HG02885 (cell line): Measurements from ENCODE around the gene SCAI.
"Not testable (repeated sequence)": the region's sequence is repeated elsewhere in the genome, so short reads cannot be mapped to it uniquely, and the experiment has no call there.

Experiments
- ATAC-seq: cut with Tn5 transposase; IDR thresholded peaks from one replicate; pipeline ENCODE4 v1.9.1; 2021; ENCODE audit warnings: mild to moderate bottlenecking; ENCODE audit not compliant: unreplicated experiment, poor library complexity

SCAI gene

DNA sequence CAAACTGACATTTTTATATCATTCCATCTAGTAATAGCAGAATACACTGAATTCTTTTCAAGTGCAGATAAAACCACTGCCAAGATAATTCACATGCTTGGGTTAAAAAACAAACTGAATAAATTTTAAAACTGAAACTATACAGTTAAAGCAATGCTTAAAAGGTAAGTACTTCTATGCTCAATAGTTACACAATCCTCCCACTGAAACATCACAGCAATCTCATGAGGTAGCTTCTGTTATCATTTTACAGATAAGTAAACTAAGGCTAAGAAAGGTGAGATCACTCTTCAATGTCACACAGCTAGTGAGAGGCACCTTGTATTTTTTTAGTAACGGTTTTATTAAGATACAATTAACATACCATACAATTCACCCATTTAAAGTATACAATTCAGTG is 189.1 kb downstream of the SCAI start:
- no peak for ATAC-seq

GRCh38 chr9:124950050-124950718 is 193.1 kb downstream of the SCAI start:
- ATAC-seq, result no peak

GRCh38 chr9:124949387-124949786 is 193.9 kb downstream of the SCAI start:
- ATAC-seq, result no peak

- no peak for ATAC-seq
These were observed 195.5 kb downstream of the SCAI start for GRCh38 chr9:124947727-124948391.

DNA sequence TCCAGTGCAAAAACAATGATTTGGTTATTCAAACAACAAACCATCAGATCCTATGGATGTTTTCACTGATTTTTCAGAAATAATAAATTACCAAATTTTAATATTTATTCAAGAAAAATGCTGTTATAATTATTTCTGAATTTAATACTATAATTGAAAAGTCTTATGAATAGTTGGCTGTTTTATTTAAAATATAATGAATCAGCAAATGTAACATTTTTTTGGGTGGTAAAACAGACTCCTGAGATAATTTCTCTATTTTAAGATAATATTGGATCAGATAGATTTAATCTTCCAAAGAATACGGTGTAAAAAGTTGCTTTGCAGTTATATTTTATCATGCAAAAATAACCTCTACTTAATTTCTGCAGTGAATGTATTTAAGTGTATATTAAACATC is 197.2 kb downstream of the SCAI start:
- ATAC-seq, result no peak

DNA sequence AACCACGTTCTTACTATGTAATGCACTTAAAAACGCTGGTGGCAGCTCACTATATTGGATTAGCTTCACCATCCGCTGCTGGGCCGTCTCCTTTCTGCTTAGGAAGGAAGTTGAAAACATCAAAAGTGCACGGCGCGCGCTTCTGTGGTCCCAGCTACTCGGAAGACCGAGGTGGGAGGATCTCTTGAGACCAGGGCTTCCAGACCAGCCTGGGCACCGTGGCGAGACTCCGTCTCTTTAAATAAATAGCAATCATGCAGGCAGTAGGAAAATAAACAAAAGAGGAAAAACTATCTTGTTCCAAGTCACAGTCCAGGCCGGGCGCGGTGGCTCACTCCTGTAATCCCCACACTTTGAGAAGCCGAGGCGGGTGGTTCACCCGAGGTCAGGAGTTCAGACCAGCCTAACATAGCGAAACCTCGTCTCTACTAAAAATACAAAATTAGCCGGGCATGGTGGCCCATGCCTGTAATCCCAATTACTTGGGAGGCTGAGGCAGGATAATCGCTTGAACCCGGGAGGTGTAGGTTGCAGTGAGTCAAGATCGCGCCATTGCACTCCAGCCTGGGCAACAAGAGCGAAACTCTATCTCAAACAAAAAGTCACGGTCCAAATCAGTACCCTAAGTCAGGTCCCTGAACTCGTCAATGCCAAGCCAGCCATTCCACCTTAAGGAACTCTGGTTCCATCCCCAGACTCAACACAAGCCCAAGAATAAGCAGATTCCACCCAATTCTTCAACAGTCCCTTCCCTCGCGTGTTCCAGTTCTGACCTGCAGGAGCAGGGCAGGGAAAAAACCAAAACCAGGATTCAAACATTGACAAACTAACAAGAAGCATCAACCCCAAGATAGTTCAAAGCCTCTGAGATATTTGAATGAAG is 201.4 kb downstream of the SCAI start:
- peak; percentile 30 for ATAC-seq

- ATAC-seq, result peak; percentile 84
These were observed 202.2 kb downstream of the SCAI start, which contains the start of gene GOLGA1 for GRCh38 chr9:124940894-124941678. TSS of gene GOLGA1 (minus strand) at chr9:124941083. CDS start at chr9:124938711, 2,372 bp downstream.

GRCh38 chr9:124940521-124940893 is 202.8 kb downstream of the SCAI start:
- peak; percentile 19 for ATAC-seq

GRCh38 chr9:124939944-124940343 is 203.4 kb downstream of the SCAI start:
- no peak for ATAC-seq

- ATAC-seq, result peak; percentile 64
These were observed 209.0 kb downstream of the SCAI start for GRCh38 chr9:124934290-124934689.

- no peak for ATAC-seq
These were observed 211.0 kb downstream of the SCAI start for GRCh38 chr9:124932333-124932732.

- no peak for ATAC-seq
These were observed 213.9 kb downstream of the SCAI start for GRCh38 chr9:124929464-124929863.

GRCh38 chr9:124928116-124928515 is 215.2 kb downstream of the SCAI start:
- no peak for ATAC-seq

DNA sequence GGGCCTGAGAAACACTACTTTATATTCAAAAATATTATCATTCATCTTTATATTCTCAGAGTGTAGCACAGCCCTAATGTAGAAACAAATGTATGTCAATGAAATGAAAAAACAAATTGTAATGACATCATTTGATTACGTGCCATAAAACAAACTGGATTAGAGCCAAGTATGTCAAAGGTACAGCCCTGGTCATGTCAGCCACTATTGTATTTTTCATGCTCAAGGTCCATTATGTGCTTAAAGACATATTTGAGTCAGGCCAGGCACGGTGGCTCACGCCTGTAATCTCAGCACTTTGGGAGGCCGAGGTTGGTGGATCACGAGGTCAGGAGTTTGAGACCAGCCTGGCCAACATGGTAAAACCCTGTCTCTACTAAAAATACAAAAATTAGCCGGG is 222.9 kb downstream of the SCAI start:
- ATAC-seq, result not testable (repeated sequence)

- no peak for ATAC-seq
These were observed 228.4 kb downstream of the SCAI start for GRCh38 chr9:124914753-124915405.

DNA sequence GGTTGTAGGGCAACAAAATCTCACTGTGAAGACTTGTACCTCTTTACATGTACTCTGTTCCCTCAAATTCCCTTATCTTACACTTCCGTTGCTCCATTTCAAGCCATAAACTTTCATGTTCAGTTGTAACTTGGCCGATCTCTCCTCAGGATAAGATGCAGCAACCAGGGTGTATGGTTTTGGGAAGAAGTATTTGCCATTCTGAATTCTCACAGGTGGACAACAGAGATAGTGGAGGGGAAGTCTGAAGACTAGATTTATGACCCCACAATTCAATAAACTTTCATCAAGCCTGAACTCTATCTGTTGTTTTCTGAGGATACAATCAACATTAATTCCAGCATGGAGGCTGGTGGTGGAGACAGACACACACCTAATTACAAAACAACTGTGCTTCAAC is 229.9 kb downstream of the SCAI start:
- no peak for ATAC-seq

DNA sequence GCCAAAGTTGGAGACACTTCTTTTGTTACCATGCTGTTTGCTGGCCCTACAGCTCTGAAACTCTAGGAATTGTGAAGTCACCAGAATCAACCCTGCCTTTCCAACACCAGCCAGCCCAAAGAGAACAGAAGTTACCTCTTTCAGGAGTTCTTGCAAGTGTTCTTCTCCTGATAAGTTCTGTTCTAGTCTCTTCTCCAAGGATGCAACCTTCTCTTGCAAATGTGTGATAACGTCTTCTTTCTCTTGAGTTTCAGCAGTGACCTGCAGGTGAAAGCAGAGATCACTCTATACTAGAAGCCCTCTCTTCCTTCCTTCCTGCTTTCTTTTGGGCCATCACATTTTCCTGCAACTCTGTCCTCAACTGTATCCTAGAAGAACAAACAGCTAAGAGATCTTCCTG is 231.6 kb downstream of the SCAI start:
- ATAC-seq, result no peak

GRCh38 chr9:124908098-124908497 is 235.2 kb downstream of the SCAI start:
- no peak for ATAC-seq

DNA sequence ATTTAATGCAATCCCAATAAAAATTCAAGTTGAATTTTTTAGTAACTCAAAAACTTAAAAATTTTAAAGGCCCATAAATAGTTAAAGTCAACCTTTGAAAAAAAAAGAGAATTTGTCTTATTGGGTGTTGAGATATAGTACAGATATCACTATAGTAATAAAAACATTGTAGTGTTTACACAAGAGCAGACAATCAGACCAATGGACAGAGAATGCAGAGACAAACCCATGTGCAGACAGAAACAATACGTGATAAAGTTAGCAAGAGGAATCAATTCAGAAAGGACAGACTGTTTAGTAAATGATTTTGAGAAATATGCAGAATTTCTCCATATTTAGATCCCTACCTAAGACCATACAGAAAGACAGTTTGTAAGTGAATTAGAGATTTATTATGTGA is 236.4 kb downstream of the SCAI start:
- no peak for ATAC-seq

DNA sequence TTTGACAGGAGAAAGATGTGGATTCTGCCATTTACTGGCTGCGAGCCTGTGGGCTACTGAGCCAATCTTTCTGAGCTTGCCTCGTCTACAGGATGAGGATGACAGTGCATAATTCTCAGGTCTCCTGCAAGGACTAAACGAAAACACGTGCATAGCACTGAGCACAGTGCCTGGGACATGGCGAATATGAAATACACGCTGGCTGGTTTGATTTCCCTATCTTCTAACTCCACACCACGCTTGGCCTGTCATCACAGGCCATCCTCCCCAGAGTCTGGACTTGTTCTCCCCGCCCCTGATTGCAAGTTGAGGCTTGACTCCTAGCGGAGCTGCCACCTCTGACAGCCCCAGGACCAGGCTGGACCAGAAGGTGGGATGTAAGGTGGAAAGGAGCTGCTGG is 243.5 kb downstream of the SCAI start:
- no peak for ATAC-seq
